ENCODE results near the gene LTBP2.

LTBP2 gene

GRCh38 chr14:74507085-74507484, 105.0 kb downstream of the LTBP2 start:
- no peak for DNase-seq (ENCODE audit: low spot score)

GRCh38 chr14:74506411-74506851, 105.6 kb downstream of the LTBP2 start:
- no peak for DNase-seq (ENCODE audit: low spot score)

- no peak for DNase-seq (ENCODE audit: low spot score)
Measured at GRCh38 chr14:74505831-74506230, 106.2 kb downstream of the LTBP2 start.

DNA sequence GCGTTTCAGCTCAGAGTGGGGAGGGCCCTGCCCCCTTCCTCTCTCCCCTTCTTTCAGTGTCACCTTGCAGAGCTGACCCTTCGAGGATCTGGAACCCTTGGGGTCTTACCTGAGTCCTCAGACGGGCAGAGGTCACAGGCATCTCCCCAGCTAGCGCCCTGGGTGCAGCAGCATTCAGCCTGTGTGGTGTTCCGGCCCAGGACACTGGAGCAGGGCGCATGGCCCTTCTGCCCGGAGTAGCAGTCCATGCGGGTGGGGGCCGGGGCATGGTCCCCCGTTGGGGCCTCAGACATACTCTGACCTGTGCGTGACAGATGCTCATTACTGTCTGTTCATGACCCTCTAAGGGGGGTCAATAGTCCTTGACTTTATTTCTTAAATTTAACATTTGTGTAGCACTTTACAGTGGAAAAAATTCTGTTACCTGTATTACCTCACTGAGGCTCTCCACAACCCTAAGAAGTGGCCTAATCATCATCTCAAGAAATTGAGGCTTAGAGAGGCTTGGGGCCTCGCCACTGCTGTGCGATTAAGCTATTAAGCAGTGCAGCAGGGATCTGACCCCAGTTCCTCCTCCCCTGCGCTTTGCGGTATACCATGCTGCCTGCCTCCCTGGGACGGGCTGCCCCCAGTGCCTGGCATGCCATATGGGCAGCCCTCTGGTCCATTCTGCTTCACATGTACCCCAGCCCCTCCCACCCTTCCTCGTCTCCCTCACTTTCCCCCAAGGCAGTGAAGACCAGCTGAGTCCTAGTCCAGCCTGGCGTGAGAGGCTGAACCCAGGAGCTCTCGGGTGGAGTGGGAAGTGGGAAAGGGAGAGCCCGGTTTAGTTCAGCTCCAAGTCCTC, 106.9 kb downstream of the LTBP2 start:
- no peak for DNase-seq (ENCODE audit: low spot score)

- no peak for DNase-seq (ENCODE audit: low spot score)
Measured at GRCh38 chr14:74504412-74504811, 107.6 kb downstream of the LTBP2 start.

- DNase-seq (ENCODE audit: low spot score): no peak
Measured at GRCh38 chr14:74503938-74504335, 108.1 kb downstream of the LTBP2 start.

GRCh38 chr14:74503291-74503937, 108.6 kb downstream of the LTBP2 start:
- no peak for DNase-seq (ENCODE audit: low spot score)

- DNase-seq (ENCODE audit: low spot score): no peak
Measured at GRCh38 chr14:74502236-74503019, 109.6 kb downstream of the LTBP2 start.

DNA sequence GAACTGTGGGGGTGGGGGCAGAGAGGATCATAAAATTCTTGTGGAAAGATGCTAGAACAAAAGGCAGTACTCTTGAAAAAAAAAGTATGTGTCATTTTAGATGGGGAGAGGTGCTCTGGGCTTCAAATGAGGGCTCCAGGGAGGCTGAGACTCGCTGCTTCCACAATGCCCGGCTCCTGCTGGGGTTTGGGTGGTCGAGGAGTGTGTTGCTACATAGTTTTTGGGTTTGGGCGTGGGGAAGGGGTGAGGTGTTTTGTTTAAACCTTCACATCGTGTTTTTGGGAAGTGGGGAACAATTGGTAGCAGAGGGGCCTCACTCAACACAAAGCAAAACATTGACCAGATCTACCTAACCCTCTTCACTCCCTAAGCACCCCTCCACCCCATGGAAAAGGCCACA, 110.3 kb downstream of the LTBP2 start:
- DNase-seq (ENCODE audit: low spot score): no peak

GRCh38 chr14:74501135-74501614, 110.9 kb downstream of the LTBP2 start:
- peak; percentile 69 for DNase-seq (ENCODE audit: low spot score)

DNA sequence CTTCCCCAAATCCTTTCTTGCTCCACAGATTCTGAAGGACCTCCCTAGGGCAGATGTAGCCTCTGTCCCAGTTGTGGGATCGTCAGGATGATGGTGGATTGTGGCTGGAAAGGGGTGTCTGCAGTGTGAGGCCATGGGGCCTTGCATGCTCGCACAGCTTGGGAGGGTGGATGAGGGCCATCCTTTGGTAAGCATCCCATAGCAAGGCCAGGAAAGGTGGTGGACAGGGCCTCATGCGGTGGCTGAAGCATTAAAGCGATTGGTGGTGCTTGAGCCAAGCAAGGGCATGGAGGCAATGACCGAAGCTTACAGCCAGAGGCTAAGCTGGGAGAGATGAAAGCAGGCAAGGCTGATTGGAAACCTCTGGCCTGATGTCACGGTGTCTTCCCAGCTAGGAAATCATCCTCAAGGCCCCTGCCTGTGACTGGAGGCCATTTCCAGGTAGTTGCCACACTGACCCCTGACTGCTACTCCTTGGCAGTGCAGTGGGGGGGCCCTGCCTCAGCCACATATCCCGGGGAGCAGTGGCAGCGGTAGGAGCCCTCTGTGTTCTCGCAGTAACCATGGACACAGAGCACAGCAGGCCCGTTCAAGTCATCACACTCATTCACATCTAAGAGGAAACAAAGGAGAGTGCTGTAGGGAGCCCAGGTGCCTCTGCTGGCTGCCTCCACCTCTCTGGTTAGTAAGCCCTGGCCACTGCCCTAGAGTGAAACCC, 111.5 kb downstream of the LTBP2 start:
- no peak for DNase-seq (ENCODE audit: low spot score)

DNA sequence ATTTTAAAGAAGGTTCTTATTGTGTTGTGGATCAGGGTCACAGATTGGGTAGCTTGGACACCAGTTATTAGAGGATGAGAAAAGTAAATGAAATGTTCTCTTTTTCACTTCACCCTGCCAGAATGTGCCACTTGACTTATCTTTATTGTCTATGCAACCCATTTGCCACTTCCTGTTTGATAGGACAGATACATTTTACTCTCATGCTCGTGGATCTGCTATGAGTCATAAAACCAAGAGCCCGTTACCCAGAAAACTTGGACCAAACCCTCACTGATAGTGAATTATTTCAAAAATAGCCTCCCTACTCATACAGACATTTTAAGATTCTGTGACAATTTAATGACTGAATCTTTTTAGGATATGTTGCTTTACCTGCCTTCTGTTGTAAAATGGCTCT, 116.7 kb downstream of the LTBP2 start:
- DNase-seq (ENCODE audit: low spot score): no peak

DNA sequence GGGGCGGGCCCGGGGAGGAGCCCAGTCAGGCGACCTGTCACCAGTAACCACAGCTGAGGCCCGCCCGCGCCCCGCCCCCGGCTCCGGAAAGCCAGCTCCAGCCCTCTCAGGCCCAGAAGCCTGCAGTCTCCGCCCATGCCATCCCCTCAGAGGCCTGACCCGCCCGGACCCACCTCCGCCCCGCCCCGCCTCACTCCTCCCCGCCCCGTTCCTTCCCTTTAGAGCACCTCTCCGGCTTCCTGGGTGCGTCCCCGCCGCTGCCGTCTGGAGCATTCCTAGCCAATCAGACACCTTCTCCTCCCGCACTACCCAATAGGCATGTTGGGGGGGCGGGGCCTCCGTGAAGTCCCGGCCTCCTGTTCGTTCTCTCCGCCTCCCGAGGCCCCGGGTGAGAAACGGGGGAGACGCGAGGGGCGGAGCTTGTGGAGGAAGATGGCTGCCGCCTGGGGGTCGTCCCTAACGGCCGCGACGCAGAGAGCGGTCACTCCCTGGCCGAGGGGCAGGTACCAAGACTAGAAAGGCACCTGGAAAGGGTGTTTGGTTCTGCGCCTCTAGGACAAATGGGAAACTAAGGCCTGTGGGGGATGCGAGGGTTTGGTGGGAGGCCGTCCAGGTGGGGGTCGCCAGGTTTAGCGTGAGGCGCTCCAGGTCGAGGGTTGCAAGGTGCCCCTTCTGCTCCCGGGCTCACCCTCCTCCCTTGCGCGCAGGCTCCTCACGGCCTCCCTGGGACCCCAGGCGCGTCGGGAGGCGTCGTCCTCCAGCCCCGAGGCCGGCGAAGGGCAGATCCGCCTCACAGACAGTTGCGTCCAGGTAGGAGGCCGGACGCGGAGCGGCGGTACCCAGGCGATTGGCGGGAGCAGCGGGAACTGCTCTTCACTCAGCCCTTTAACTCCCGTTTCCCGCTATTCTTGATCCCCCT, 118.4 kb downstream of the LTBP2 start, which contains the start of gene ISCA2:
Gene ISCA2, plus strand, starts transcription at position 423 of the 919 bp plus-strand sequence. Its CDS starts 10 bp downstream, at position 433.
- peak; percentile 98 for DNase-seq (ENCODE audit: low spot score)

DNA sequence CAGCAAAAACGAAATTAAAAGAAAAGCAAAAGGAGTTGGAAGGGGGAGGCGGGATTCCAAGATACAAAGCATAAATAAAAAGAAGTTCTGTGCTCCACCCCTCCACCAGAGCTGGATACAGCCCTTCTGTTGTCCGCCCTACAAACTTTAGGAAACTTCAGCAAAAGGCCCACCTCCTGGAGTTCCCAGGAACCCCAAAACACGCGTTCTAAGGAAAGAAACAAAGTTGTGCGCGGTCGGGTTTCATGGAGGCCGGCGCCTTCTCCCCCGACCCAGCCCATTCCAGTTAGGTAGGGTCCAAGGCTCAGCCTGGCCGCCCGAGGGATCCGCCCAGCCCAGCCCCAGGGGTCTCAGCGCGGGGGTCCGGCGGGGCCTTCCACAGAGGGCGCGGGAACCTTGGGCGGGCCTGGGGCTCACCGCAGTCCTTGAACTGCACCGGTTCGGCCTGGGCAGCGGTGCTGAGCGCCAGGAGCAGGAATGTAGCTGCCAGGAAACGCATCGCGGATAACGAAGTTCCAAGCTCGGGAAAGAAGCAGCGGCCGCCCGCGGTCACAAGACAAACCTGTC, 119.2 kb downstream of the LTBP2 start, which contains the start of gene NPC2:
Gene NPC2, minus strand, starts transcription at position 530 of the 567 bp plus-strand sequence. Its CDS starts 31 bp downstream, at position 499.
- DNase-seq (ENCODE audit: low spot score): no peak

- peak; percentile 45 for DNase-seq (ENCODE audit: low spot score)
Measured at GRCh38 chr14:74491956-74492775, 119.9 kb downstream of the LTBP2 start.

- no peak for DNase-seq (ENCODE audit: low spot score)
Measured at GRCh38 chr14:74490486-74490885, 121.6 kb downstream of the LTBP2 start.

DNA sequence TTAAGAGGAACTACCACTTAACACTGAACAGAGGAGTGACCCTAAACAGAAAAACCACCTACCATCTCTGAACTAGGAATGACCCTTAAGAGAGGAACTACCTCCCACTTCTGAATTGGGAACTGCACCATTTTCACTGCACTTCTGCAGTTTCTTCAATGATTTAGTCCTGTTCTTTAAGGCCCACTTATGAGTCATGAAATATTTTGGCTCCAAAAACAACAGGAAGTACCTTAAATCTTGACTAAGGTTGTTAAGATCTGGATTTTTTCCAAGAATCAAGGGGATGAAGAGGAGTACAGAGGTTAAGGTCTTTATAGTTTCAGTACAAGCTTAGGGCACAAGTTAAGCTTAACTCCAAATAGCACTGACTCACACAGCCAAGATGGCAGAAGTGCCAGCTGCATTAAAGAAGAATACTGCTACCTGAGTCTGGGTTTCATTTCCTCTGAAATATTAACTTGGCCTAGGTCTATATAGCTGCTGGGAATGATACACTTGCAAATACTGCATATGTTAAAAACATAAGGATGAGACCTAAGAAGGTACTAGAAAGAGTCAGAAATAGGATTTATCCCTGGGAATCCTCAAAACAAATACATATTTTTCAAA, 123.1 kb downstream of the LTBP2 start:
- no peak for DNase-seq (ENCODE audit: low spot score)

- DNase-seq (ENCODE audit: low spot score): no peak
Measured at GRCh38 chr14:74486164-74486563, 125.9 kb downstream of the LTBP2 start.

- DNase-seq (ENCODE audit: low spot score): no peak
Measured at GRCh38 chr14:74483321-74483720, 128.7 kb downstream of the LTBP2 start.
